T47D (cell line): ENCODE measurements around the gene HCFC1.

ENCODE experiments used
- DNase-seq, 2 experiments: peaks; one replicate each; pipeline versions ENCODE4 v3.0.0 to v3.0.0-alpha.2; 2011 to 2012; ENCODE audit warnings: low read depth in 1 of 2, low spot score in 1 of 2
- JUND ChIP-seq: IDR thresholded peaks from 2 replicates; pipeline ENCODE4 v1.6.1; 2012; ENCODE audit warnings: low read depth
- in situ Hi-C: cut with HindIII; loops from 2 replicates; pipeline ENCODE4 v1.10.0; 2016; ENCODE audit warnings: low sequenced_read_pairs, low pct_unique_long_range_greater_than_20kb

HCFC1 gene

DNA sequence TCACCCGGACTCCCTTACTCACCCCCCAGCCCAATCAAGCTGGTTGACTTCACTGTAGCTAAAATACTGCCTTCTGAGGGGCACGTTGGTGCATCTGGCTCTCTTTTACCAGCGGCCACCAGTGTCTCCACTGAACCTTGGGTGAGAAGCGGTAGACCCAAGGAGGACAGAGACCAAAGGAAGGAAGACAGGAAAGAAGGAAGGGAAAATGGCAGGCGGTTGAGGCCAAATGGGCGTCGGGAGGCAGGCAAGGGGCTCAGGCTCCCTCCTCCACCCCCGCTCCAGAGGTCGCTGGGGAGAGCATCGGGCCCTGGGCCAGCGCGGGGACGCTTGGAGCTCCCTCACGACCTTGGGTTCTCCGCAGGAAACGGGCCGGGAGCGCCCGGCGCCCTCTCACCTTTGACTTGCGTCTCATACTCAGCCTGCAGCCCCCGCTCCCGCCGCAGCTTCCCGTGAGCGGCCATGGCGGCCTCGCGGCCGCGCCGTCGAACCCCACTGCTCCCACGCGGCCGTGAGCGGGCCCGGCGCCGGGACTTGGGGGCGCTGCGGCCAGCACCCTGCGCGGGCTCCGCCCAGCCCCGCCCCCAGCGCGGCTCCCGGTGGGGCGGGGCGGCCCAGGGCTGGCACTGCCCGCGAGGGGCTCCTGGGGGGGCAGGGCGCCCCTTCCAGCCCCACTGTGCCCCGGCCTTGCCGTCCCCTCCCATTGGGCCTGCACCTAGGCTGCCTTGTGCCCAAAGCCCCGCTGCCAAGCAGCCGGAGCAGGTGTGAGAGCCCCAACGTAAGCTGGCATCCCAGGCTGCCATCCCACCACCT is 45.7 kb downstream of the HCFC1 start, which contains the start of gene ARHGAP4:
ARHGAP4 (minus strand) TSS at position 526 of the 813 bp plus-strand sequence; CDS start at position 464, 62 bp downstream.
- in situ Hi-C loops = no loop called here
- DNase-seq = peak in 1 of 2 experiments; percentile 64
- no peak for TF ChIP-seq JUND

DNA sequence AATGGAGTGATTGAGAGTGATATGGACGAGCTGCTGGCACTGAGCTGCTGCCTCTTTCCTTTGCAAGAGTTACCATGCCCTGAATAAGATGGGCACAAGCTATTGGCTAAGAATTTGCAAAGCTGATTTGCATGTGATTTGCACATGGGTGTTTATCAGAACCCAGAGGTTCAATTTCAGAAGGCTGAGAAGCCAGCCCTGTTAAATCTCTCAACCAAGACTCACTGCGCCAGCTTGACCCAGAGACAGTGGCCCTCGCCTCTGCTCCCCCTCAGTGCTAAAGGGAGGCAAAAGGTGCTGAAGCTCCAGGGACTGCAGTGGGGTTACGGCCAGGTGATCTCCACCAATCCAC is 46.3 kb downstream of the HCFC1 start:
- in situ Hi-C loops = no loop called here
- DNase-seq = no peak
- no peak for TF ChIP-seq JUND

DNA sequence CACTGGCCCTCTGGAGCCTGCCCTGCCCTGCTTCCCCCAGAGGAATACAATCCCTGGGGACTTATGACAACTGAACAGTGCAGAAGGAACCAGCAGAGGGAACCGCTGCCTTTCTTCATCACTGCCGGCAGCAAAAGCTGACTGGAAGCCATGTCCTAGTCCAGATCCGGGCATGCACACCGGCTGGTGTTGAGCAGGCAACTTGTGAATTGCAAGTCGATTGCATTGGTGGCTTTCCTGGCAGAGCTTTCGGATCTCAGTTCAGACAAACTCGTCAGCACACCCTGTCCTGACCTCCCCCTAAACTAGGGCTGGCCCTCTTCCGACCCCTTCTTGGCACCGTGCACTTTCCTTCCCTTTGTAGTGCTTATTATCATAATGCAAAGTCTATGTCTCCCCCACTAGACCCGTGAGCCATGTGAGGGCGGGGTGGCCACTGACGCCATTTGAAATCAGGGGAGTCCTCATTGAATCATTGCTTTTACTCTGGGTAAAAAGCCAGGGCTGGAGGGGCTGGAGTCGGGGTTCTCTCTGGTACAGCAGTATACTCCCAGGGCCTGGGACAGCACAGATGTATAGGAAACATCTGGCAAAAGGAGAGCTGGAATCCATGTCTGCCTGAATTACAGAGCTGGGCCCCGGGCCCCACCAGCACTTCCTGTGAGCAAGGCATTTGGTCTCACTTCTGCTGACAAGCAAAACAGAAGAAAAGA is 47.3 kb downstream of the HCFC1 start:
- DNase-seq = peak in 1 of 2 experiments; percentile 60
- TF ChIP-seq JUND = no peak
- in situ Hi-C loops = no loop called here

DNA sequence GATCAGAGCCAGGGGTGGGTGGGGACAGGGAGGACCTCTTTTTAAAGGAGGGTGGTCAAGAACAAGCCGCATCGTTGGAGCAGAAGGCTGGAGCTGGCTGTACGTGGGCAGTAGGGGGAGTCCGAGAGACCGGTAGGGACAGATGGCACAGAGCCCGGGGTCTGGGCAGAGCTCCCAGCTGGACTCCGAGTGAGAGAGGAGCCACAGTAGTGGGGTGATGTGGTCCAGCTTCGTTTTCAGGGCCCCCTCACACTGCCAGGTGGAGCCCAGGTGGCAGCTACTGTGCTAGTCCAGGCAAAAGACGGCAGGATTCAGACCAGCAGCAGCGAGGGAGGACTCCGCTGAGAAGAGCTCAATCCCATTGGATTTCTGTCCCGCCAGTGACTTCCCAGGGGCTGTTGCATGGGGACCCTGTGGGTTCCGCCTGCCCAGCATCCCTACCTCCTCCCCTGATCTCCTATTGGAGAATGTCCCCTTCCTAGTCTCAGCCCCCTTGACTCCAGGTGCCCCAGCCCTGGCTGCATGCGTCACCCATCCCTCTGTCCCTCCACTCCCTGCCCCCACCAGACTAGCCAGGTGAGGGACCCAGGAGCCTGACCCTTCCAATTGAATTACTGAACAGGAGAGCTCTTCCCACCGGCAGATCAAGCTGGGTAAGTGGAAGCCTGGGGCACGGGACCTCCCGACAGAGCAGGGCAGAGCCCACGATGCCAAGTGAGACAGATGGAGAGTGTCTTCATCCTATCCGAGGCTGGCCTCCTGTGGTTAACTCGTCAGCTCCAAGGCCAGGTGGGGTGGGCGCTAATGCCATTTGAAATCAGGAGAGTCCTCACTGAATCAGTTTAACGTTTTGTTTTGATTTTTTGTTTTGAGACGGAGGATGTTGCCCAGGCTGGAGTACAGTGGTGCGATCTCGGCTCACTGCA is 48.4 kb downstream of the HCFC1 start:
- in situ Hi-C loops = no loop called here
- DNase-seq = peak; percentile 31 to 46
- TF ChIP-seq JUND = no peak

DNA sequence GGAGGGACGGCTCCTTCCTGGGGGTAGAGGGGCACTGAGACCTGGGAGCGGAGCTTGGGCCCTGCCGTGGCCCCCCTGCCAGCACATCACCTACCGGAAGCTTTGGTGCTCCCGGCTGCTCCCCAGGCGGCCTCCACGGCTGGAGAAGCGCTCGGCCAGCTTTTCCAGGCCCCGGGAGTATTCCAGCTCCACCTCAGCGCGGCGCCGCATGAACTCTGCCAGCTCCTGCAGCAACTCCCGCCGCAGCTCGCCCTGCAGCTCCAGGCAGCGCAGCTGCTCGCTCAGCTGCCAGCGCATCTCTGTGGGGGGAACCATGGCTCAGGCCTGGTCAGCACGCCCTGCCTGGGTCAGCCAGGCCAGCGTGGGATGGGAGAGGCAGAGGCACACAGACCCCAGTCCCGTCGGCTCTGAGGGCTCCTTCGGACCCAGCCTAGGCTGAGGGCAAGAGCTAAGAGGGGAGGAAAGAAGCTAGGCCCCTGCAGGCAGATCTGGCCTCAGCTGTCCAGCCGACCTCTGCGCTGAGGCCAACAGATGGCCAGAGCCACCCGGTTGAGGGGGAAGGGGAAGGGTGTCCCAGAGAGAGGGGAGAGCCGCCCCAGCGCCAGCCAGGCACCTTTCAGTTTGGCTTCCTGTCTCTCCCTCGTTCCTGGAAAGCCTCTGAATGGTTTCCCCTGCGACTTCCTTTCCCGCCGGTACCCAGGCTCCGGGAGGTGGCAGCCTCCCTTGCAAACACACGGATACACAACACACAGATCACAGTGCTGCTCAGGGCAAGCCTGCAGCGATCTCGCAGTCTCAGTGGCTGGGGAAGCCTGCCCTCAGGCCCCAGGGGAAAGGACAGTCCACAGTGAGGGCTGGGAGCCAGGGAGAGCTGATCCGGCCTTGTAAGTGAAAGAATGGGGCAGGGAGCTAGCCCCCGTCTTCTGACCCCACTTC is 49.8 kb downstream of the HCFC1 start:
- DNase-seq = no peak
- TF ChIP-seq JUND = no peak
- in situ Hi-C loops = no loop called here

DNA sequence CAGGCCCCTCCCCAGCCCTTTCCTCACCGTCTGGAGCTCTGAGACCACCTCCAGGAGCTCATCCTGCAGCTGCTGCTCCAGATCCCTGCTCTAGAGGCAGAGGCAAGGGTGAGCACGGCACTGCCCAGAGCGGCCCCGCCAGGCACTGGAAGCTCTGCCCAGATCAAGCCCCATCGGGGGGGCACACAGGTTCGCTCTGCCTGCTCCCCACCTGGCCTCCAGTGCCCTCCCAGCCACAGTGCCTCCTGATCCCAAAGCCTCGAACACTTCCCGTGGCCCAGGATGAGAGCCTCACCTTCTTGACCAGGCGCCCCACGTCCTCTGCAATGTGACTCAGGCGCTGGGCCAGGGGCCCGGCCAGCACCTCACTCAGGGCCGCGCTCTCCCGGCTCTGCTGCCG is 50.5 kb downstream of the HCFC1 start:
- in situ Hi-C loops = no loop called here
- TF ChIP-seq JUND = no peak
- DNase-seq = no peak

DNA sequence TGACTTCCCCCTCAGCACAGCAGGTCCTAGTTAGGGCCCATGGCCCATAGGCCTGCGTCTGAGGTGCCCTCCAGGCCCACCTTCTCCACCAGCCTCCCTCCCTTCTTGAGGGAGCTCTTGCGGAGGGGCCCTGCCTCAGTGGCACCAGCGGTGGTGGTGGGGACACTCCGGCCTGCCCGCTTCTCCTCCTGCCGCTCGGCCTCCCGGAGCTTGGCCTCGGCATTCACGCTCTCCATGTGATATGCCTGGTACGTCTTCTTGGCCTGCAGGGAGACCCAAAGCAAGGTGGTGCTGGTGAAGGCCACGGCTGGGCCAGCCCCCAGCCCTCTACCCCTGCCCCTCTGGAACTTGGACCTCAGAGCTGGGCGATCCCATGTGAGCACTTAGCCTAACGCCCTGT is 51.1 kb downstream of the HCFC1 start:
- no peak for TF ChIP-seq JUND
- in situ Hi-C loops = no loop called here
- DNase-seq = no peak

DNA sequence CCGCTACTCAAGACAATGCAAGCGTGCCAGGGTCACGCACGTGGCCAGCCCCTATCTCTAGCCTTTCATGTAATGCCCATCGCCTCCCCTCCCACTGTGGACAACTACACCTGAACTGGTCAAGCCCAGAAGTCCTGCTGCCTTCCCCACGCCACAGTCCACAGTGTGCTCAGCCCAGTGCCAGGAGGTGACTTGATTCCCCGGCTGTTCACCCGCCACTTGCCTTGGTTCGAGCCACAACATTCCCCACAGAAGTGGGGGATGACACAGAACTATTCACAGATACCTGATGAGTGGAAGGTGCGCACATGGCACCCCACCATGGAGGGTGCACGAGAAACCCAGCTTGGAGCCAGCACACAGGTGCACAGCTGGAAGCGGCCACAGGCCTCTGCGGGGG is 52.3 kb downstream of the HCFC1 start:
- no peak for TF ChIP-seq JUND
- in situ Hi-C loops = no loop called here
- DNase-seq = no peak

DNA sequence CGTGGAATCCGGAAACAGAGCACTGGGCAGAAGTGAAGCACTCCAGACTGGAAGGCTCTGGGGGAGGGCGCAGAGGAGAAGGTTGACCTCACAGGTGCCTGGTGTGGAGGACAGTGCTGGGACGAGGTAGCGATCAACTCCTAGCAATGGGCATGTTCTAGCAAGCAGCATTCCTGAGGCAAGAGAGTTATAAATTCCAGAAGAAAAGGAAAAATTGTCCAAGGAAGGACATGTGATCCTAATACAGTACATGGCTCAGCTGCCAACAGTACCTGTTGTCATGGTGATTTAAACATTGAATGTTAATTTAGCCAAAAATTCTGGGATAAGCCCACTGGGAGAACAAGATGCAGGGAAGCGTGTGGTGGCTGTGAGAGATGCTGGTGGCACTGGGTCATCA is 53.7 kb downstream of the HCFC1 start:
- no peak for DNase-seq
- no peak for TF ChIP-seq JUND
- in situ Hi-C loops = no loop called here

DNA sequence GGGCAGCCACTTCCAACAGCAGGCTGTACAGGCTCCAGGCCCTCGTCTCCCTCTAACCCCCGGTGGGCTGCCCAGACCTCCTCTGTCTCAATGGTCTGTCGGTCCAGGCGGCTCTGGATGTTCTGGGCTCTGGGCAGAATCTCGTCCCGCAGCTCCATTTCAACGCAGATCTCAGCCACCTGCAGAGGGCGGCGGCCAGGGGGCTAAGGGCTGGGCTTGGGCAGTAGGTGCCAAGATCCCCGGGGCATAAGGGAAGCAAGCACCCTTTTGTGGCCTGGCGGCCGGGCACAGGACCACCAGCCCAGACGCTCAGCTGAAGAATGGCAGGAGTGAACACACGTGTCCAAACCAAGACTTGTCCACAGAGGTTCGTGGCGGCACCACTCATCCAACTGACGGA is 57.9 kb downstream of the HCFC1 start:
- DNase-seq = no peak
- TF ChIP-seq JUND = no peak
- in situ Hi-C loops = no loop called here

DNA sequence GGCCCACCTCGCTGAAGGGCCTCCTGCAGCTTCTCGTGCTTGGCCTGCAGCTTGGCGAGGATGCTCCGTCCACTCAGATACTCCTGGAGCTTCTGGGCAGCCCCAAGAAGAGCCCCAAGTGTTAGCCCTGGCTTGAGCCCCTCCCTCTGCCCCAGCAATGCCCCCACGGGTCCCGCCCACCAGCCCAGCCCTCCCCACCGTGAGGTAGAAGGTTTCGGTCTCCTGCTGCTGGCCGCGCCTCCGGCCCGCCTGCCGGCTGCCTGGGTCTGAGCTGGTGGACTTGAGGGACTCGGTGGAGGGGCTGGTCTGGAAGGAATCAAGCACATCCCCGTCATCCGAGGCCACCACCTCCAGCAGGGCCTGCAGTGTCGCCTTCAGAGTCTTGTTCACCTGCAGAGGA is 58.4 kb downstream of the HCFC1 start:
- in situ Hi-C loops = no loop called here
- DNase-seq = no peak
- no peak for TF ChIP-seq JUND

DNA sequence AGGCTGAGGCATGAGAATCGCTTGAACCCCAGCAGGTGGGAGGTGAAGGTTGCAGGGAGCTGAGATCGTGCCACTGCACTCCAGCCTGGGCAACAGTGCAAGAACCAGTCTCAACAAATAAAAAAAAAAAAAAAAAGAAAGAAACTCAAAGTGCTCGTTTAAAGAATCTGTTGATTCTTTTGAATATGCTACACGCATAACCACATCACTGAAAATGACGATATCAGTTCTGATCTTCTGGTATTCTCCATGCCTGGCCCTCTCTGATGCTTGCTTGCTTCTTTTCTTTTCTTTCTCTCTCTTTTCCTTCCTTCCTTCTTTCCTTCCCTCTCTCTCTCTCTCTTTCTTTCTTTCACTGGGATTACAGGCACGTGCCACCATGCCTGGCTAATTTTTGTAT is 59.8 kb downstream of the HCFC1 start:
- no peak for DNase-seq
- no peak for TF ChIP-seq JUND
- in situ Hi-C loops = no loop called here
